SK-N-SH (cell line): ENCODE data around the gene PGK1. TPM values are rescaled to one million over a fixed set of nuclear protein-coding genes. Genes with fewer than 3 reads are reported as not detected.

Source experiments
- CTCF ChIA-PET: fragments of 300-600, 350-600 bp; formaldehyde crosslinking; extraction: SDS; loops from one replicate; lab custom pipeline; 2021; lab: Yijun Ruan, JAX
- POLR2A ChIA-PET: fragments of 350-600 bp; sonication (Branson Sonifier 250); formaldehyde crosslinking; extraction: SDS; loops from one replicate; lab custom pipeline; 2020; ENCODE audit warnings: antibody characterized with exemption, inconsistent platforms; lab: Yijun Ruan, JAX
- DNase-seq: peaks from one replicate; pipeline ENCODE4 v3.0.0; 2012
- H2AFZ ChIP-seq: fragments of 200-600 bp; sonication (generic); 2 replicates; pipeline ENCODE4 v1.8.1; 2016; ENCODE audit warnings: antibody characterized with exemption, mild to moderate bottlenecking, low read depth
- H3F3A ChIP-seq: fragments of 200-600 bp; sonication (generic); replicated peaks from 2 replicates; pipeline ENCODE3; 2016; ENCODE audit warnings: antibody characterized with exemption, mild to moderate bottlenecking; ENCODE audit not compliant: insufficient read depth
- H3K27ac ChIP-seq, 2 experiments: fragments of 200-500 bp in 1 of 2; fragments of 200-600 bp in 1 of 2; sonication (Bioruptor generic) in 1 of 2; sonication (generic), shearing (Covaris generic) in 1 of 2; 2 replicates each; pipeline versions ENCODE4 v1.5.1 to v1.6.1; 2014 to 2016; ENCODE audit warnings: low read depth in 2 of 2, inconsistent platforms in 1 of 2, low read length in 1 of 2, mild to moderate bottlenecking in 1 of 2, mixed read lengths in 1 of 2
- H3K27me3 ChIP-seq: fragments of 200-600 bp; sonication (generic), shearing (Covaris generic); 2 replicates; pipeline ENCODE4 v1.6.1; 2016; ENCODE audit warnings: mixed run types; ENCODE audit not compliant: insufficient read depth
- H3K36me3 ChIP-seq, 2 experiments: fragments of 200-500 bp in 1 of 2; fragments of 200-600 bp in 1 of 2; sonication (Bioruptor generic) in 1 of 2; sonication (generic) in 1 of 2; replicated peaks in 1 of 2; 2 replicates each; pipeline versions ENCODE3 to v1.5.1; 2014 to 2016; ENCODE audit warnings: low read length in 1 of 2, mild to moderate bottlenecking in 1 of 2; ENCODE audit not compliant: insufficient read depth in 2 of 2, control insufficient read depth in 1 of 2
- H3K4me1 ChIP-seq, 2 experiments: fragments of 200-500 bp in 1 of 2; fragments of 200-600 bp in 1 of 2; sonication (Bioruptor generic) in 1 of 2; sonication (generic), shearing (Covaris generic) in 1 of 2; 2 replicates each; pipeline versions ENCODE4 v1.5.1 to v1.6.1; 2014 to 2016; ENCODE audit warnings: low read depth in 1 of 2, low read length in 1 of 2, mixed run types in 1 of 2; ENCODE audit not compliant: insufficient read depth in 2 of 2, control insufficient read depth in 1 of 2
- H3K4me2 ChIP-seq: fragments of 200-600 bp; sonication (generic), shearing (Covaris generic); 2 replicates; pipeline ENCODE4 v1.6.1; 2017; ENCODE audit warnings: mixed run types
- H3K4me3 ChIP-seq, 2 experiments: fragments of 200-500 bp in 1 of 2; fragments of 200-600 bp in 1 of 2; sonication (Bioruptor generic) in 1 of 2; sonication (generic), shearing (Covaris generic) in 1 of 2; 2 replicates each; pipeline versions ENCODE4 v1.5.1 to v1.8.1; 2014 to 2016; ENCODE audit warnings: low read depth in 2 of 2, inconsistent platforms in 1 of 2, low read length in 1 of 2, mild to moderate bottlenecking in 1 of 2, mixed read lengths in 1 of 2, moderate library complexity in 1 of 2
- H3K79me2 ChIP-seq: fragments of 200-600 bp; sonication (generic); 2 replicates; pipeline ENCODE4 v1.8.1; 2017; ENCODE audit warnings: mild to moderate bottlenecking; ENCODE audit not compliant: insufficient read depth
- H3K9ac ChIP-seq: fragments of 200-600 bp; sonication (generic); 2 replicates; pipeline ENCODE4 v1.6.1; 2017; ENCODE audit warnings: mixed run types
- H3K9me2 ChIP-seq: fragments of 200-600 bp; sonication (generic); 2 replicates; pipeline ENCODE4 v1.6.1; 2017; ENCODE audit warnings: mixed run types
- H3K9me3 ChIP-seq: fragments of 200-600 bp; sonication (generic); 2 replicates; pipeline ENCODE4 v1.6.1; 2017; ENCODE audit warnings: mixed run types, mild to moderate bottlenecking, moderate library complexity
- H4K20me1 ChIP-seq: fragments of 200-600 bp; sonication (generic); 2 replicates; pipeline ENCODE4 v1.6.1; 2017; ENCODE audit warnings: mild to moderate bottlenecking, mixed run types; ENCODE audit not compliant: insufficient read depth
- CHD2 ChIP-seq: fragments of 150-350 bp; IDR thresholded peaks from 2 replicates; pipeline ENCODE4 v1.6.1; 2018; ENCODE audit warnings: low read length; ENCODE audit not compliant: partially characterized antibody
- EP300 ChIP-seq, 2 experiments: IDR thresholded peaks; 2 replicates each; pipeline versions ENCODE4 v1.4.0 to v1.6.1; 2012; ENCODE audit warnings: borderline replicate concordance in 1 of 2, low read depth in 1 of 2, low read length in 1 of 2
- FOXM1 ChIP-seq: IDR thresholded peaks from 2 replicates; pipeline ENCODE4 v1.4.0; 2012; ENCODE audit warnings: low read depth, mild to moderate bottlenecking
- MXI1 ChIP-seq: IDR thresholded peaks from 2 replicates; pipeline ENCODE4 v1.6.1; 2012; ENCODE audit warnings: mild to moderate bottlenecking, low read depth, low read length, improper control_type of control experiment
- NRF1 ChIP-seq: IDR thresholded peaks from 2 replicates; pipeline ENCODE4 v1.6.1; 2012; ENCODE audit warnings: low read depth, mild to moderate bottlenecking, low read length
- RAD21 ChIP-seq: IDR thresholded peaks from 2 replicates; pipeline ENCODE4 v1.6.1; 2012; ENCODE audit warnings: mild to moderate bottlenecking, low read length
- SIN3A ChIP-seq: IDR thresholded peaks from 2 replicates; pipeline ENCODE4 v1.6.1; 2012; ENCODE audit warnings: low read depth, mild to moderate bottlenecking, low read length, moderate library complexity, borderline replicate concordance
- WGBS: methylation state at CpG from one replicate; pipeline ENCODE4 v1.1.6; 2017; ENCODE audit warnings: low lambda C conversion rate; 5-methylcytosine and 5-hydroxymethylcytosine counted together
- polyA plus RNA-seq, 3 experiments: library from polyadenylated mRNA; depleted of rRNA; stranded (reverse); fragments of >200 nt; gene quantifications; 2 replicates each; pipeline ENCODE4 v1.2.3, GENCODE V29; 2012
- TF ChIP-seq, protein P1 (sequence below): fragments of 150-350 bp; IDR thresholded peaks from 2 replicates; pipeline ENCODE4 v1.6.1; 2017; ENCODE audit warnings: antibody characterized with exemption, low read length, low read depth, borderline replicate concordance
- TF ChIP-seq, protein P2 (sequence below): IDR thresholded peaks from 2 replicates; pipeline ENCODE4 v1.4.0; 2012; ENCODE audit warnings: low read depth, borderline replicate concordance
- TF ChIP-seq, protein P3 (sequence below): IDR thresholded peaks from 2 replicates; pipeline ENCODE4; 2012

PGK1 gene
- polyA plus RNA-seq, 1 of the 3 experiments (the other 2 are of a cell fraction), result 260 TPM

GRCh38 chrX:78104447-78105176 lies 564 bp downstream of the PGK1 start:
- Histone ChIP-seq H3K9me2 (no peaks in the 10 kb centered on the region), H3K27ac (peak overlapping the region; percentile 82 to 83), H2AFZ (no peak overlapping the region), H4K20me1 (peaks cover 47% of the 10 kb centered on the region), H3K36me3 (peaks cover 5 to 7% of the 10 kb centered on the region in 2 experiments)
- CTCF ChIA-PET, result interaction anchor here (1.0 to 1.3 kb wide), 3 partner anchors 11 to 195 kb away, joined by 3 to 4 read pairs (median 3); no protein-coding TSS in a partner anchor
- POLR2A ChIA-PET, result no interaction called here
- TF ChIP-seq MXI1 (0 out of 2 replicates have a peak, but pooled peaks have one; percentile 20), FOXM1 (no peak)
- TF ChIP-seq, all 33 proteins: peak for 1
- peaks cover 56% of the 10 kb centered on the region for H3K79me2 ChIP-seq
- peak overlapping the region; percentile 75 for H3K4me2 ChIP-seq
- H3K4me3 ChIP-seq, result peak overlapping the region; percentile 79 to 83
- H3K9me3 ChIP-seq, result no peaks in the 10 kb centered on the region
- peak overlapping the region; percentile 95 for H3K9ac ChIP-seq
- H3K4me1 ChIP-seq, result peaks cover 0 to 10% of the 10 kb centered on the region in 2 experiments; a peak in 1 of 4 replicates
- no peaks in the 10 kb centered on the region for H3K27me3 ChIP-seq
- 32% methylated on average over 25 of the region's 27 CpGs for WGBS
- no peaks in the 10 kb centered on the region for H3F3A ChIP-seq
- DNase-seq, result peak; percentile 19

DNA sequence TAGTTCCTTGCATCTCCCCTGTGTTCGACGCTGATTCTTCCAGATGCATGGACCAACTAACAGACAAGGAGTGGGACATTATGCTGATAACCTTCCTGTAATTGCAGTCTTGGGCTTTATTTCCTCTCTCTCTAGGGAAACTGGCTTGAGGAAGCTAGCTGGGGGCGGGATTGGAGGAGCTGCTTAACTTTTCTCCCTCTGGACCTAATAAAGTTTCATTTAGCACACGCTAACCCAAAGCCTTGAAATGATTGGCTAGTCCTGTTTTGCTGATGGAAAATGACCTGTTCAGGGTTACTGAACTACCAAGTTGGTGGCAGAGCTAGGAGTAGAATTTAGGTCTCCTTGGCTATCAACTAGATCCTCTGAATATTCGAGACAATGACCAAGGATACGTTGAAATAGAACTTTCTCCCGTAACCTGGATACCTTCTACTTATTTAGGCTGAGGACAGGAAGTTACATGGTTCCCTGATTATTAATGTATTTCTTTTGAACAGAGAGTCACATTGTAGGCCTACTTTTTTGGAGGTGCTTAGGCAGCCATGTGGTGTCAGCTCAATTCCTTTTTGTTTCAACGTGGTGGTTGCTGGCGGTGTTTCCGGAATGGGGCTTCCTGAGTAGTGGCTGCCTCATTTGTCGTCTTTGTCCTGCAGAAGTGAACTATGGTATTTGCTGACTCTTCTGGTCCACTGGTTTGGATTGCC lies 2.0 kb downstream of the PGK1 start:
- ChIA-PET POLR2A (interaction anchor here (0.7 kb wide), 1 partner anchor 12 kb away, joined by 3 read pairs; no protein-coding TSS in a partner anchor), CTCF (interaction anchor here (0.5 to 1.0 kb wide), 2 partner anchors 78 to 196 kb away, joined by 3 read pairs; no protein-coding TSS in a partner anchor)
- peak overlapping the region; percentile 79 to 83 for H3K4me3 ChIP-seq

More for the DNA sequence above, 2.0 kb downstream of the PGK1 start:
- Histone ChIP-seq H3K79me2 (peaks cover 70% of the 10 kb centered on the region), H3K4me2 (peak overlapping the region; percentile 75), H3K9me3 (no peaks in the 10 kb centered on the region), H3F3A (no peaks in the 10 kb centered on the region), H3K9ac (0 out of 2 replicates have a peak overlapping the region, but pooled peaks have one; percentile 95), H3K27me3 (no peaks in the 10 kb centered on the region), H2AFZ (no peak overlapping the region), H3K36me3 (peaks cover 6 to 7% of the 10 kb centered on the region in 2 experiments), H3K9me2 (no peaks in the 10 kb centered on the region), H3K4me1 (peaks cover 1 to 10% of the 10 kb centered on the region in 2 experiments; a peak in 2 of 4 replicates), H4K20me1 (peaks cover 59% of the 10 kb centered on the region), H3K27ac (no peak overlapping the region; a peak in 1 of 4 replicates)
- WGBS, result 47% methylated on average over 11 of the region's 11 CpGs
- no peak for DNase-seq
- TF ChIP-seq, protein P1, sequence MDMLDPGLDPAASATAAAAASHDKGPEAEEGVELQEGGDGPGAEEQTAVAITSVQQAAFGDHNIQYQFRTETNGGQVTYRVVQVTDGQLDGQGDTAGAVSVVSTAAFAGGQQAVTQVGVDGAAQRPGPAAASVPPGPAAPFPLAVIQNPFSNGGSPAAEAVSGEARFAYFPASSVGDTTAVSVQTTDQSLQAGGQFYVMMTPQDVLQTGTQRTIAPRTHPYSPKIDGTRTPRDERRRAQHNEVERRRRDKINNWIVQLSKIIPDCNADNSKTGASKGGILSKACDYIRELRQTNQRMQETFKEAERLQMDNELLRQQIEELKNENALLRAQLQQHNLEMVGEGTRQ, result no peak
- TF ChIP-seq EP300 (IDR thresholded peaks at IDR 0.05; ENCODE audit: borderline replicate concordance in 1 of 2, low read depth in 1 of 2, low read length in 1 of 2), result no peak
- TF ChIP-seq CHD2, result no peak
- no peak for TF ChIP-seq RAD21
- TF ChIP-seq, protein P2, sequence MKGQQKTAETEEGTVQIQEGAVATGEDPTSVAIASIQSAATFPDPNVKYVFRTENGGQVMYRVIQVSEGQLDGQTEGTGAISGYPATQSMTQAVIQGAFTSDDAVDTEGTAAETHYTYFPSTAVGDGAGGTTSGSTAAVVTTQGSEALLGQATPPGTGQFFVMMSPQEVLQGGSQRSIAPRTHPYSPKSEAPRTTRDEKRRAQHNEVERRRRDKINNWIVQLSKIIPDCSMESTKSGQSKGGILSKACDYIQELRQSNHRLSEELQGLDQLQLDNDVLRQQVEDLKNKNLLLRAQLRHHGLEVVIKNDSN, result no peak
- no peak for TF ChIP-seq NRF1
- TF ChIP-seq SIN3A, result no peak
- TF ChIP-seq, protein P3, sequence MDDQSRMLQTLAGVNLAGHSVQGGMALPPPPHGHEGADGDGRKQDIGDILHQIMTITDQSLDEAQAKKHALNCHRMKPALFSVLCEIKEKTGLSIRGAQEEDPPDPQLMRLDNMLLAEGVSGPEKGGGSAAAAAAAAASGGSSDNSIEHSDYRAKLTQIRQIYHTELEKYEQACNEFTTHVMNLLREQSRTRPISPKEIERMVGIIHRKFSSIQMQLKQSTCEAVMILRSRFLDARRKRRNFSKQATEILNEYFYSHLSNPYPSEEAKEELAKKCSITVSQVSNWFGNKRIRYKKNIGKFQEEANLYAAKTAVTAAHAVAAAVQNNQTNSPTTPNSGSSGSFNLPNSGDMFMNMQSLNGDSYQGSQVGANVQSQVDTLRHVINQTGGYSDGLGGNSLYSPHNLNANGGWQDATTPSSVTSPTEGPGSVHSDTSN, result no peak
